ENCODE measurements around the gene FBXL17.

GRCh38 chr5:108233617-108234155 lies 148.2 kb downstream of the FBXL17 start:
- TF ChIP-seq EP300 (IDR thresholded peaks at IDR 0.05), result no peak
- TF ChIP-seq CTCF (IDR thresholded peaks at IDR 0.05), result no peak

All from esophagus muscularis mucosa (tissue), 3 donors.